ENCODE measurements around the gene NPIPA8. TPM values are rescaled to one million over a fixed set of nuclear protein-coding genes. Genes with fewer than 3 reads are reported as not detected.
A peak's percentile ranks its signal among the peaks of the same experiment; 100 is the strongest.
"Not testable (repeated sequence)": the region's sequence is repeated elsewhere in the genome, so short reads cannot be mapped to it uniquely, and the experiment has no call there.

NPIPA8 gene
- total RNA-seq, 1 experiment from 2014 or later = 0.18 TPM

DNA sequence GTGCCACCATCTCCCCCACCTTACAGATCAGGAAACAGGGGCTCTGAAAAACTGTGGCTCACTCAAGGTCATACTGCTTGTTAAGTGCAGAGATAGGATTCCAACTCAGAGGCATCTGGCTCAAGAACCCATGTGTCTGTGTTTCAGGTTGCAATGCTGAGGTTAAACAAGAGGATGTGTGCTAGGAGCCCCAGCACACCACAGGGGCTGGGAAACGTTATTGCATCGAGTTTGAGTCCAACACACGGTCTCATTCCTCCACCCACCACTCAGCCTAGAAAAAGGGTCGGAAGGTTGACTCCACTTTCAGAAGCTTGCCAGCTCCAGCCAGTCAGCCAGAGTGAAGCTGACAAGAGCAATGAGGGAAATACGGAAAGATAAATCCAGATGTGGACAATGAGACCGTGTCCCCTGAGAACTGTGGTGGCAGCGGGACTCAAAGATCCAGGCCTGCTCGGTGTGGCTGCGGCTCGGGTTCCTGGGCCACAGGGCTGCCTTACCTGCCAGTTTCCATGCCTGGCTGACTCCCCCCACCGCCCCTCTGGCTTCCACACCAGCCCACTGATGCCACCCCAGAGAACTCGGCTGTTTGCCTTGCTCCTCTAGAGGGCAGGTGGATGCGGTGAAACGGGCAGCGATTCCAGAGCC is 33.4 kb downstream of the NPIPA8 start:
- BruUV-seq (replicated peaks); H3K4me1 ChIP-seq (ENCODE audit: control insufficient read depth, insufficient read depth, low read length); H3K27me3 ChIP-seq (ENCODE audit: control insufficient read depth, insufficient read depth, low read length); intact Hi-C loops (cut with micrococcal nuclease; ENCODE audit: unreplicated experiment); H3K9me3 ChIP-seq (ENCODE audit: control insufficient read depth, insufficient read depth, low read depth, low read length); H3K36me3 ChIP-seq (ENCODE audit: control insufficient read depth, insufficient read depth, low read length); DNase-seq (ENCODE audit: low read depth, low spot score); POLR2A ChIA-PET; H3K27ac ChIP-seq (ENCODE audit: low read length); CTCF ChIA-PET; in situ Hi-C loops (cut with HindIII; ENCODE audit: low pct_unique_long_range_greater_than_20kb, low sequenced_read_pairs); H3K4me3 ChIP-seq (ENCODE audit: low read depth in 2 of 2, low read length in 2 of 2); ATAC-seq: not testable (repeated sequence)

DNA sequence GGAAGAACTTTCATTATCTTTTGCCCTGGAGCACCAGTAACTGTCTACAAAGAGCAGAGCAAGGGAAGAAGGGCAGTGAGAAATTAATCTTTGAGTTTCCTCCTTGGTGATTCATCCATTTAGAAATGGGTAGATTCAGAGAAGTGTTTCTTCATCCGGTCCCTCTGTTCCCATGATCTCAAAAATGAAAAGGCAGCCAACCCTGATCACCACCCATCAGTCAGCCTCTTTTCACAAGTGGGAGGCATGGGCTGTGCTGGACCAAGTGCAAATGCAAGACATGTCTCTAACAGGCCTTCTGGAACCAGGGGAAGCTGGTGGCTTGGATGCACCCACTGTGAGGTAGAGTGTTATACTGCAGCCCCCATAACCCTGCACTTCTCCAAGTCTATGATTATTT is 38.8 kb downstream of the NPIPA8 start:
- BruUV-seq (replicated peaks); H3K27ac ChIP-seq (ENCODE audit: low read length); CTCF ChIA-PET; intact Hi-C loops (cut with micrococcal nuclease; ENCODE audit: unreplicated experiment); in situ Hi-C loops (cut with HindIII; ENCODE audit: low pct_unique_long_range_greater_than_20kb, low sequenced_read_pairs); H3K27me3 ChIP-seq (ENCODE audit: control insufficient read depth, insufficient read depth, low read length); POLR2A ChIA-PET; ATAC-seq; H3K4me1 ChIP-seq (ENCODE audit: control insufficient read depth, insufficient read depth, low read length); H3K9me3 ChIP-seq (ENCODE audit: control insufficient read depth, insufficient read depth, low read depth, low read length); H3K4me3 ChIP-seq (ENCODE audit: low read depth in 2 of 2, low read length in 2 of 2); H3K36me3 ChIP-seq (ENCODE audit: control insufficient read depth, insufficient read depth, low read length); DNase-seq (ENCODE audit: low read depth, low spot score): not testable (repeated sequence)

DNA sequence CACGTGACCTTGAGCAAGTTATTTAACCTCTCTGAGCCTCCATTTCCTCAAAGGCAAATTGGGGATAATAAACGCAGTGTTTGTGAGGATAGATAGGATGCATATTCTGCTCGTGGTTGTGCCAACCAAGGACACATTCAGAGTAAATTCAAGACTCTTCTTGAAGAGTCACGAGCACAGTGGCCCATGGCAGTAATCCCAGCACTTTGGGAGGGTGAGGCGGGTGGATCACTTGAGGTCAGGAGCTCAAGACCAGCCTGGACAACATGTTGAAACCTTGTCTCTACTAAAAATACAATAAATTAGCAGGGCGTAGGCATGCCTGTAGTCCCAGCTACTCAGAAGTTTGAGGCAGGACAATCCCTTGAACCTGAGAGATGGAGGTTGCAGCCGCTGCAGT is 39.6 kb downstream of the NPIPA8 start:
- DNase-seq (ENCODE audit: low read depth, low spot score); H3K4me1 ChIP-seq (ENCODE audit: control insufficient read depth, insufficient read depth, low read length); BruUV-seq (replicated peaks); intact Hi-C loops (cut with micrococcal nuclease; ENCODE audit: unreplicated experiment); H3K36me3 ChIP-seq (ENCODE audit: control insufficient read depth, insufficient read depth, low read length); POLR2A ChIA-PET; ATAC-seq; H3K4me3 ChIP-seq (ENCODE audit: low read depth in 2 of 2, low read length in 2 of 2); in situ Hi-C loops (cut with HindIII; ENCODE audit: low pct_unique_long_range_greater_than_20kb, low sequenced_read_pairs); H3K27ac ChIP-seq (ENCODE audit: low read length); CTCF ChIA-PET; H3K27me3 ChIP-seq (ENCODE audit: control insufficient read depth, insufficient read depth, low read length); H3K9me3 ChIP-seq (ENCODE audit: control insufficient read depth, insufficient read depth, low read depth, low read length): not testable (repeated sequence)

DNA sequence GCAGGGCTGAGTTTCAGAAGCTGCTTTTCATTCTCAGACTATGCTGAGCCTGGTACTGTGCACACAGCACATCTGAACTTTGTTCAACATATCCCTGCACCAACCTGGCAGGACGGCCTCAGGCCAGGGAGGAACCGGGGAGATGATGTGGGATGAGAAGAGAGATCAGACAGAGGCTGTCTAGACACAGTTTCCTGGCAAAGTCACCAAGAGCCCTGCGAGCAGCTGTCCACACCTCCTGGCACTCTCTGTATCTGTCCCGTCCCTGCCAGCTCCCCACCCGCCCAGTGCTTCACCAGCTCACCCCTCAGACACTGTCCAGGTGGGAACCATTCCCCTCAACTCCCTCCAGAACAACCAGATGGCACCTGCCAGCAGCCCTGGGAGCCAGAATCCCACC is 42.2 kb downstream of the NPIPA8 start:
- H3K36me3 ChIP-seq (ENCODE audit: control insufficient read depth, insufficient read depth, low read length); H3K4me3 ChIP-seq (ENCODE audit: low read depth in 2 of 2, low read length in 2 of 2); BruUV-seq (replicated peaks); CTCF ChIA-PET; in situ Hi-C loops (cut with HindIII; ENCODE audit: low pct_unique_long_range_greater_than_20kb, low sequenced_read_pairs); H3K4me1 ChIP-seq (ENCODE audit: control insufficient read depth, insufficient read depth, low read length); DNase-seq (ENCODE audit: low read depth, low spot score); H3K27ac ChIP-seq (ENCODE audit: low read length); H3K27me3 ChIP-seq (ENCODE audit: control insufficient read depth, insufficient read depth, low read length); POLR2A ChIA-PET; H3K9me3 ChIP-seq (ENCODE audit: control insufficient read depth, insufficient read depth, low read depth, low read length); intact Hi-C loops (cut with micrococcal nuclease; ENCODE audit: unreplicated experiment): not testable (repeated sequence)
- ATAC-seq = peak; percentile 51

DNA sequence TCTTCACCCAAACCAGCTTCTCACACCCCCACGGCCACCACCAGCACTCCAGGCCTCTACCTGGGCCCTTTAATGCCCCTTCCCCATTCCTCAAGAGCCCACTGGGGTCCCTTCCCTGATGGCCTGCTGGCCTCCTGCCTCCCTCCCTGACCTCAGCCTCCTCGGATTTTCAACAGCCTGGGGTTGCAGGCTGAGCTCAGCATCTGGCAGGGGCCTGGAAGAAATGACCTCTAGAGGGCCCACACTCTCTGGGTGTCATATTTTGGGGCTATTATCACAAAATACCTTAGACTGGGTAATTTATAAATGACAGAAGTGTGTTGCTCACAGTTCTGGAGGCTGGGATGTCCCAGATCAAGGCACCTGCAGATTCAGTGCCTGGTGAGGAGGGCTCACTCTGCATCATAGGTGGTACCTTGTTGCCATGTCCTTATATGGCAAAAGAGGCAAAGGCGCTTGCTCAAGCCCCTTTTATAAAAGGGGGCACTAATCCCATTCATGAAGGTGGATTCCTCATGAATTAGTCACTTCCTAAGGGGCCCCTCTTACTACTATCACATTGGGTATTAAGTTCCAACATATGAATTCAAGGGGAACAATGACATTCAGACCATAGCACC is 43.1 kb downstream of the NPIPA8 start:
- intact Hi-C loops (cut with micrococcal nuclease; ENCODE audit: unreplicated experiment); H3K27ac ChIP-seq (ENCODE audit: low read length); ATAC-seq; H3K4me1 ChIP-seq (ENCODE audit: control insufficient read depth, insufficient read depth, low read length); BruUV-seq (replicated peaks); DNase-seq (ENCODE audit: low read depth, low spot score); POLR2A ChIA-PET; in situ Hi-C loops (cut with HindIII; ENCODE audit: low pct_unique_long_range_greater_than_20kb, low sequenced_read_pairs); H3K36me3 ChIP-seq (ENCODE audit: control insufficient read depth, insufficient read depth, low read length); H3K27me3 ChIP-seq (ENCODE audit: control insufficient read depth, insufficient read depth, low read length); H3K4me3 ChIP-seq (ENCODE audit: low read depth in 2 of 2, low read length in 2 of 2); H3K9me3 ChIP-seq (ENCODE audit: control insufficient read depth, insufficient read depth, low read depth, low read length); CTCF ChIA-PET: not testable (repeated sequence)

DNA sequence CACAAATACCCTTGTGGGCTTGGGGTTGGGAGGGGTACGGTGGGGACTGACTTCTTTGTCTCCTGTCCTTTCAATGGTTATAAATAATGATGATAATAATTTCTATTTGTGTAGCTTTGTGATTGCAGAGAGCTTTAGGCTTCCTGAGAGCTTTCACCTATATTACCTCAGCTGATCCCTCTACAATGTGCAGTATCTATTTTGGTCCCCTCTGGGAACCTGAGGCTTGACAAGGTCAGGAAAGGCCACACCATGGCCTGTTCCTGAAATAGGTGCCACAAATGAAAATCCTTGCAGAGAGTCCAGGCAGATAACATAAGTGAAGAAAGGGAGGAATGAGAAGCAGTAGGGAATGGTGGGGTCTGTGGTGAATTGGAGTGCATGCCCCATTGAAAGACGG is 45.6 kb downstream of the NPIPA8 start:
- ATAC-seq; intact Hi-C loops (cut with micrococcal nuclease; ENCODE audit: unreplicated experiment); DNase-seq (ENCODE audit: low read depth, low spot score); H3K27ac ChIP-seq (ENCODE audit: low read length); H3K4me1 ChIP-seq (ENCODE audit: control insufficient read depth, insufficient read depth, low read length); H3K36me3 ChIP-seq (ENCODE audit: control insufficient read depth, insufficient read depth, low read length); POLR2A ChIA-PET; BruUV-seq (replicated peaks); in situ Hi-C loops (cut with HindIII; ENCODE audit: low pct_unique_long_range_greater_than_20kb, low sequenced_read_pairs); CTCF ChIA-PET; H3K4me3 ChIP-seq (ENCODE audit: low read depth in 2 of 2, low read length in 2 of 2); H3K27me3 ChIP-seq (ENCODE audit: control insufficient read depth, insufficient read depth, low read length); H3K9me3 ChIP-seq (ENCODE audit: control insufficient read depth, insufficient read depth, low read depth, low read length): not testable (repeated sequence)

DNA sequence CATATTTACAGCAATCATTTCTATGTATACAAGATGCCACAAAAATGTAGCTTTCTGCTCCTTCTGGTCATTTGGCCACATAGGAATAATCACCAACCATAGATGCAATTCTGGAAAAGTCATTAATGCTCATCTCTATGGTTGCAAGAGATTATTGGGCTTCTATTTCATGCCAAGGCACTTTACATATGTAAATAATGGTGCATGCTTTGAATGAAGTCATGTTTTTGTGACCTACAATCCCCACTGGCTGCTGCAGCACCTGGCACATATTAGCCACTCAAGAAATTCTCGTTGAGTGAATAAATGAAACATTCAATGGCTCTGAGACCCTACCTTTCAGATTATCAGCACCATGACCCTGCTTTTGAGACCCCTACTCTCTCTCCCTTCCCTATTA is 50.2 kb downstream of the NPIPA8 start:
- intact Hi-C loops (cut with micrococcal nuclease; ENCODE audit: unreplicated experiment); ATAC-seq; H3K4me1 ChIP-seq (ENCODE audit: control insufficient read depth, insufficient read depth, low read length); H3K9me3 ChIP-seq (ENCODE audit: control insufficient read depth, insufficient read depth, low read depth, low read length); H3K36me3 ChIP-seq (ENCODE audit: control insufficient read depth, insufficient read depth, low read length); H3K4me3 ChIP-seq (ENCODE audit: low read depth in 2 of 2, low read length in 2 of 2); in situ Hi-C loops (cut with HindIII; ENCODE audit: low pct_unique_long_range_greater_than_20kb, low sequenced_read_pairs); H3K27me3 ChIP-seq (ENCODE audit: control insufficient read depth, insufficient read depth, low read length); POLR2A ChIA-PET; DNase-seq (ENCODE audit: low read depth, low spot score); H3K27ac ChIP-seq (ENCODE audit: low read length); CTCF ChIA-PET; BruUV-seq (replicated peaks): not testable (repeated sequence)

Data from Panc1 (cell line).